H1 (cell line): ENCODE measurements around the gene CD38. TPM values are rescaled to one million over a fixed set of nuclear protein-coding genes. Genes with fewer than 3 reads are reported as not detected.

ENCODE experiments used
- CTCF ChIA-PET: fragments of 300-600 bp; sonication (Branson Sonifier 250); formaldehyde crosslinking; loops from one replicate; lab custom pipeline; 2021; ENCODE audit not compliant: partially characterized antibody; lab: Charles Lee
- POLR2A ChIA-PET: fragments of 300-600 bp; sonication (Branson Sonifier 250); formaldehyde crosslinking; loops from one replicate; lab custom pipeline; 2021; ENCODE audit warnings: inconsistent platforms; ENCODE audit not compliant: partially characterized antibody; lab: Charles Lee
- DNase-seq, 2 experiments: peaks; one replicate each; pipeline versions ENCODE4 v3.0.0 to v3.0.0-alpha.2; 2010 to 2022; ENCODE audit warnings: low spot score in 2 of 2, low read depth in 1 of 2, mixed read lengths in 1 of 2
- FAIRE-seq: peaks from 2 replicates; lab custom pipeline; 2011; peaks lifted over from hg19 to GRCh38; lab: Jason Lieb, UNC
- H2AFZ ChIP-seq: 2 replicates; pipeline ENCODE4 v1.8.1; 2012; ENCODE audit warnings: low read length, inconsistent platforms
- H2AK5ac ChIP-seq: 2 replicates; pipeline ENCODE4 v1.6.1; 2013; ENCODE audit warnings: low read depth, low read length
- H2BK120ac ChIP-seq: replicated peaks from 2 replicates; pipeline ENCODE3; 2013; ENCODE audit warnings: low read depth, low read length, inconsistent platforms
- H2BK12ac ChIP-seq: 2 replicates; pipeline ENCODE4 v1.6.1; 2013; ENCODE audit warnings: low read depth, low read length
- H2BK15ac ChIP-seq: 2 replicates; pipeline ENCODE4 v1.6.1; 2013; ENCODE audit warnings: low read length
- H2BK20ac ChIP-seq: 2 replicates; pipeline ENCODE4 v1.6.1; 2013; ENCODE audit warnings: low read length
- H2BK5ac ChIP-seq: 2 replicates; pipeline ENCODE4 v1.6.1; 2013; ENCODE audit warnings: low read depth, low read length
- H3K14ac ChIP-seq: 2 replicates; pipeline ENCODE4 v1.6.1; 2013; ENCODE audit warnings: inconsistent platforms; ENCODE audit not compliant: insufficient read length
- H3K18ac ChIP-seq: 2 replicates; pipeline ENCODE4 v1.6.1; 2013; ENCODE audit warnings: low read length; ENCODE audit errors: extremely low read depth
- H3K23ac ChIP-seq: 2 replicates; pipeline ENCODE4 v1.6.1; 2013; ENCODE audit warnings: inconsistent platforms; ENCODE audit not compliant: insufficient read length
- H3K23me2 ChIP-seq: 2 replicates; pipeline ENCODE4 v1.6.1; 2013; ENCODE audit warnings: low read depth, low read length
- H3K27ac ChIP-seq: 2 replicates; pipeline ENCODE4 v1.6.1; 2011; ENCODE audit warnings: low read depth, low read length, inconsistent platforms
- H3K27me3 ChIP-seq, 4 experiments: replicated peaks in 1 of 4; 1 replicate in 1 of 4; 2 replicates in 3 of 4; pipeline versions ENCODE4 v1.6.1 to v1.8.1; 2011 to 2013; ENCODE audit warnings: low read length in 3 of 4, mild to moderate bottlenecking in 3 of 4, inconsistent platforms in 2 of 4, mixed read lengths in 2 of 4, moderate library complexity in 1 of 4; ENCODE audit not compliant: control insufficient read depth in 3 of 4, insufficient read depth in 3 of 4; ENCODE audit errors: extremely low read depth in 1 of 4
- H3K36me3 ChIP-seq, 4 experiments: 2 replicates each; pipeline versions ENCODE4 v1.6.1 to v1.8.1; 2011 to 2013; ENCODE audit warnings: mild to moderate bottlenecking in 4 of 4, low read length in 3 of 4, moderate library complexity in 2 of 4, control low read depth in 1 of 4, inconsistent platforms in 1 of 4; ENCODE audit not compliant: insufficient read depth in 4 of 4, control insufficient read depth in 2 of 4
- H3K4ac ChIP-seq: replicated peaks from 2 replicates; pipeline ENCODE3; 2013; ENCODE audit warnings: low read length, low read depth, mixed read lengths, inconsistent platforms; ENCODE audit not compliant: insufficient read length
- H3K4me1 ChIP-seq, 4 experiments: replicated peaks in 1 of 4; 1 replicate in 1 of 4; 2 replicates in 3 of 4; pipeline versions ENCODE4 v1.6.1 to v1.8.1; 2011 to 2013; ENCODE audit warnings: low read length in 3 of 4, inconsistent platforms in 2 of 4, mixed read lengths in 1 of 4; ENCODE audit not compliant: insufficient read depth in 4 of 4, control insufficient read depth in 3 of 4
- H3K4me2 ChIP-seq, 2 experiments: 2 replicates each; pipeline versions ENCODE4 v1.6.1 to v1.8.1; 2011 to 2013; ENCODE audit warnings: low read depth in 2 of 2, low read length in 2 of 2, control low read depth in 1 of 2, inconsistent platforms in 1 of 2, mild to moderate bottlenecking in 1 of 2; ENCODE audit not compliant: insufficient read depth in 1 of 2
- H3K4me3 ChIP-seq, 4 experiments: fragments of 200-600, 300-600 bp in 1 of 4; sonication (generic), shearing (Covaris generic), sonication (Bioruptor Twin) in 1 of 4; 2 replicates each; pipeline versions ENCODE4 v1.5.1 to v1.8.1; 2011 to 2016; ENCODE audit warnings: low read length in 4 of 4, low read depth in 3 of 4, control low read depth in 2 of 4, inconsistent platforms in 2 of 4, mild to moderate bottlenecking in 2 of 4, mixed read lengths in 1 of 4, moderate library complexity in 1 of 4; ENCODE audit not compliant: insufficient read depth in 2 of 4; ENCODE audit errors: extremely low read depth in 1 of 4
- H3K56ac ChIP-seq: replicated peaks from 2 replicates; pipeline ENCODE3; 2013; ENCODE audit warnings: low read depth, mild to moderate bottlenecking, mixed read lengths, low read length, inconsistent platforms; ENCODE audit not compliant: insufficient read length
- H3K79me1 ChIP-seq: 2 replicates; pipeline ENCODE4 v1.6.1; 2013; ENCODE audit warnings: low read depth, low read length, control low read depth
- H3K79me2 ChIP-seq, 2 experiments: 2 replicates each; pipeline versions ENCODE4 v1.6.1 to v1.8.1; 2012 to 2013; ENCODE audit warnings: low read length in 2 of 2, mild to moderate bottlenecking in 2 of 2, inconsistent platforms in 1 of 2; ENCODE audit not compliant: insufficient read depth in 2 of 2, control insufficient read depth in 1 of 2
- H3K9ac ChIP-seq, 4 experiments: replicated peaks in 1 of 4; 1 replicate in 1 of 4; 2 replicates in 3 of 4; pipeline versions ENCODE4 v1.6.1 to v1.8.1; 2011 to 2013; ENCODE audit warnings: low read depth in 3 of 4, low read length in 3 of 4, control low read depth in 2 of 4, mild to moderate bottlenecking in 2 of 4, moderate library complexity in 2 of 4, inconsistent platforms in 1 of 4; ENCODE audit errors: extremely low read depth in 1 of 4
- H3K9me3 ChIP-seq, 2 experiments: 2 replicates each; pipeline versions ENCODE4 v1.6.1 to v1.8.1; 2012 to 2013; ENCODE audit warnings: mild to moderate bottlenecking in 2 of 2, moderate library complexity in 2 of 2, control low read depth in 1 of 2, inconsistent platforms in 1 of 2, low read depth in 1 of 2, low read length in 1 of 2, mixed read lengths in 1 of 2; ENCODE audit not compliant: insufficient read depth in 2 of 2
- H4K20me1 ChIP-seq, 2 experiments: replicated peaks in 1 of 2; 2 replicates each; pipeline versions ENCODE3 to v1.8.1; 2011 to 2013; ENCODE audit warnings: inconsistent platforms in 2 of 2, low read length in 2 of 2, mild to moderate bottlenecking in 1 of 2; ENCODE audit not compliant: insufficient read depth in 2 of 2, control insufficient read depth in 1 of 2
- H4K5ac ChIP-seq: 2 replicates; pipeline ENCODE4 v1.6.1; 2013; ENCODE audit warnings: low read length, low read depth, mixed read lengths, inconsistent platforms; ENCODE audit not compliant: insufficient read length
- H4K8ac ChIP-seq: 2 replicates; pipeline ENCODE4 v1.8.0; 2013; ENCODE audit warnings: mild to moderate bottlenecking, moderate library complexity, low read length, inconsistent platforms; ENCODE audit not compliant: insufficient read depth; ENCODE audit errors: extremely low read depth
- H4K91ac ChIP-seq: replicated peaks from 2 replicates; pipeline ENCODE3; 2013; ENCODE audit warnings: low read length, mixed read lengths, inconsistent platforms; ENCODE audit not compliant: insufficient read length
- HDAC2 ChIP-seq, 2 experiments: fragments of 300-600 bp in 1 of 2; sonication (generic) in 1 of 2; IDR thresholded peaks; 2 replicates each; pipeline ENCODE4 v1.6.1; 2011 to 2012; ENCODE audit warnings: low read depth in 2 of 2, low read length in 2 of 2, mild to moderate bottlenecking in 2 of 2, moderate library complexity in 2 of 2, borderline replicate concordance in 1 of 2, inconsistent platforms in 1 of 2
- HDAC6 ChIP-seq: IDR thresholded peaks from one replicate; pipeline ENCODE4 v1.7.1; 2012; ENCODE audit warnings: low read depth, mild to moderate bottlenecking, inconsistent platforms, low read length, moderate library complexity
- WGBS, 2 experiments: shearing (Covaris generic) in 1 of 2; methylation state at CpG; one replicate each; pipeline versions ENCODE4 v1.1.6 to v1.1.7; 2013 to 2015; ENCODE audit warnings: low lambda C conversion rate in 2 of 2, mixed read lengths in 2 of 2, inconsistent platforms in 1 of 2, low coverage in 1 of 2, missing lambda C conversion rate in 1 of 2; ENCODE audit not compliant: insufficient replicate concordance in 2 of 2, insufficient coverage in 1 of 2, insufficient read length in 1 of 2; ENCODE audit errors: extremely low coverage in 1 of 2, missing lambda C conversion rate in 1 of 2; 5-methylcytosine and 5-hydroxymethylcytosine counted together
- polyA plus RNA-seq, 7 experiments: library from polyadenylated mRNA; depleted of rRNA in 3 of 7; stranded (reverse) in 5 of 7; unstranded in 2 of 7; fragments of >200 nt in 5 of 7; fragments of 200-250 nt in 2 of 7; gene quantifications; 1 replicate in 5 of 7; 2 replicates in 1 of 7; 4 replicates in 1 of 7; pipeline versions ENCODE4 v1.2.1 to v1.2.3, GENCODE V29; 2011 to 2013; ENCODE audit warnings: missing spikeins in 2 of 7, mixed read lengths in 2 of 7
- total RNA-seq: library from RNA; stranded (reverse); fragmentation: NEBNext Ultra II Directional; extraction: Animal tissue kit (Norgen Biotek cat#: 25700); gene quantifications from 2 replicates; pipeline ENCODE4 v1.2.1, GENCODE V29; 2021

The CD38 gene
- total and polyA plus RNA-seq, 2 of the 8 experiments (the other 6 are each of a cell fraction or from before 2014, with no cell fraction given), result 0.14 to 0.24 TPM

DNA sequence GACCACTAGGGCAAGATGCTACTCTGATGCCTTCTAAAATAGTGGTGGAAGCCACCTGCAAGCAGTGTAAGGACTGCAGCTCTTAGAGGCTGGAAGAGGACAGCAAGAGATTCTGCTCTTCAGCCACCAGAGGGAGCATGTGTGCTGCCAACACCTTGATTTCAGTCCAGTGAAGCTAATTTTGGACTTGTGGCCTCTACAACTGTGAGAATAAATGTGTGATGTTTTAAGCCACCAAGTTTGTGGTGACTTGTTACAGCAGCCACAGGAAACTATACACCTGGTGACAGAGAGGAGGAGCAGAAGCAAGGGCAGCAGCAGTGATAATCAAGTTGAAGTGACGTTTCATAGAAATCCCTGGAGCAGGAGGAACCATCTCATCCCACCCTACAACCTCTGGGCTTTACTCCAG is 104.6 kb downstream of the CD38 start:
- H2AK5ac ChIP-seq, result no peak overlapping the region
- no peak overlapping the region for H2BK15ac ChIP-seq
- H3K23ac ChIP-seq, result no peak overlapping the region
- H2AFZ ChIP-seq, result no peak overlapping the region
- FAIRE-seq (peak; percentile 93), DNase-seq (peak; percentile 47 to 51)
- no peak overlapping the region for H3K4me3 ChIP-seq
- POLR2A ChIA-PET, result interaction anchor here (1.2 kb wide), 2 partner anchors 73 to 403 kb away, joined by 3 to 4 read pairs; no protein-coding TSS in a partner anchor
- no peaks in the 10 kb centered on the region for H3K79me2 ChIP-seq
- H3K9me3 ChIP-seq, result peaks cover 3 to 4% of the 10 kb centered on the region in 2 experiments; a peak in 3 of 4 replicates
- no peak overlapping the region for H4K91ac ChIP-seq
- H3K18ac ChIP-seq, result no peak overlapping the region
- H2BK5ac ChIP-seq, result no peak overlapping the region
- no peak overlapping the region for H3K4me2 ChIP-seq
- H3K27ac ChIP-seq, result no peak overlapping the region
- H3K56ac ChIP-seq, result no peak overlapping the region
- no peaks in the 10 kb centered on the region for H3K23me2 ChIP-seq
- H3K36me3 ChIP-seq, result no peaks in the 10 kb centered on the region
- no peak overlapping the region for H2BK20ac ChIP-seq
- CTCF ChIA-PET, result interaction anchor here (0.6 to 6.3 kb wide), 64 partner anchors 8 to 445 kb away, joined by 3 to 150 read pairs (median 6); partner anchors contain the start of genes CD38, FGFBP1 and FGFBP2
- H3K79me1 ChIP-seq, result no peaks in the 10 kb centered on the region
- H4K20me1 ChIP-seq, result no peaks in the 10 kb centered on the region
- H3K9ac ChIP-seq, result no peak overlapping the region
- H2BK12ac ChIP-seq, result no peak overlapping the region
- H4K8ac ChIP-seq, result no peak overlapping the region
- no peak overlapping the region for H4K5ac ChIP-seq
- H3K14ac ChIP-seq, result no peak overlapping the region
- 89% methylated on average over 1 of the region's 1 CpG; no CpG with 5 or more reads in 1 of the 2 experiments for WGBS, 2 experiments
- peaks cover 0 to 6% (median 0%) of the 10 kb centered on the region in 4 experiments; a peak in 1 of 7 replicates for H3K4me1 ChIP-seq
- no peak overlapping the region for H3K4ac ChIP-seq
- no peak overlapping the region for H2BK120ac ChIP-seq
- H3K27me3 ChIP-seq, result no peaks in the 10 kb centered on the region
- no peak for TF ChIP-seq HDAC6
- no peak for TF ChIP-seq HDAC2 (IDR thresholded peaks at IDR 0.05; ENCODE audit: borderline replicate concordance in 1 of 2, low read depth in 2 of 2, low read length in 2 of 2)
